ENCODE data around the gene DDX20. TPM values are rescaled to one million over a fixed set of nuclear protein-coding genes. Genes with fewer than 3 reads are reported as not detected.
A peak's percentile ranks its signal among the peaks of the same experiment; 100 is the strongest.

Gene DDX20
- total RNA-seq, 1 experiment from 2014 or later, result 8.4 TPM

- no peaks in the 10 kb centered on the region for H3F3A ChIP-seq (ENCODE audit: insufficient read depth, low read depth)
- H3K27ac ChIP-seq, result no peak overlapping the region
- H3K4me1 ChIP-seq (replicated peaks; ENCODE audit: insufficient read depth), result no peaks in the 10 kb centered on the region
- CTCF ChIA-PET, result no interaction called here
- BruUV-seq (replicated peaks), result no TSS peak
- H3K27me3 ChIP-seq (ENCODE audit: insufficient read depth, low read depth), result no peaks in the 10 kb centered on the region
- intact Hi-C loops (cut with micrococcal nuclease; ENCODE audit: unreplicated experiment), result no loop called here
- no peak overlapping the region for H3K4me2 ChIP-seq
- H2AFZ ChIP-seq, result no peak overlapping the region
- H3K9me3 ChIP-seq (ENCODE audit: insufficient read depth, low read depth), result no peaks in the 10 kb centered on the region
- H3K36me3 ChIP-seq (ENCODE audit: low read depth), result no peaks in the 10 kb centered on the region
- no peaks in the 10 kb centered on the region for H3K79me2 ChIP-seq (ENCODE audit: low read depth)
- H3K9me2 ChIP-seq (ENCODE audit: insufficient read depth), result no peaks in the 10 kb centered on the region
- no peaks in the 10 kb centered on the region for H4K20me1 ChIP-seq (ENCODE audit: insufficient read depth)
- no peak overlapping the region for H3K4me3 ChIP-seq
- no peak for DNase-seq
- POLR2A ChIA-PET (ENCODE audit: unreplicated experiment), result no interaction called here
- no peak for TF ChIP-seq EZH2 (IDR thresholded peaks at IDR 0.05; ENCODE audit: low read depth)
- no peak for TF ChIP-seq CTCF (conservative IDR thresholded peaks at IDR 0.05)
These were observed 23.7 kb upstream of the DDX20 start for GRCh38 chr1:111731956-111732355.

GRCh38 chr1:111732718-111733117, 23.0 kb upstream of the DDX20 start:
- Histone ChIP-seq H4K20me1 (ENCODE audit: insufficient read depth) (0 out of 2 replicates have a peak, but pooled peaks cover under 1% of the 10 kb centered on the region), H3K4me2 (no peak overlapping the region), H3K4me1 (replicated peaks; ENCODE audit: insufficient read depth) (peaks cover under 1% of the 10 kb centered on the region; the same call in 1 of the 2 replicates), H3K27ac (no peak overlapping the region), H3K36me3 (ENCODE audit: low read depth) (no peaks in the 10 kb centered on the region), H3K4me3 (no peak overlapping the region), H3K9me3 (ENCODE audit: insufficient read depth, low read depth) (no peaks in the 10 kb centered on the region), H3K9me2 (ENCODE audit: insufficient read depth) (no peaks in the 10 kb centered on the region), H3K79me2 (ENCODE audit: low read depth) (no peaks in the 10 kb centered on the region), H3K27me3 (ENCODE audit: insufficient read depth, low read depth) (no peaks in the 10 kb centered on the region), H3F3A (ENCODE audit: insufficient read depth, low read depth) (no peaks in the 10 kb centered on the region), H2AFZ (no peak overlapping the region)
- TF ChIP-seq CTCF (conservative IDR thresholded peaks at IDR 0.05) (no peak), EZH2 (IDR thresholded peaks at IDR 0.05; ENCODE audit: low read depth) (no peak)
- intact Hi-C loops (cut with micrococcal nuclease; ENCODE audit: unreplicated experiment), result no loop called here
- CTCF ChIA-PET, result no interaction called here
- POLR2A ChIA-PET (ENCODE audit: unreplicated experiment), result interaction anchor here (0.5 kb wide), 1 partner anchor 12 kb away, joined by 3 read pairs; no protein-coding TSS in a partner anchor
- no peak for DNase-seq
- BruUV-seq (replicated peaks), result no TSS peak

GRCh38 chr1:111733183-111733991, 22.3 kb upstream of the DDX20 start:
- no peak for TF ChIP-seq CTCF (conservative IDR thresholded peaks at IDR 0.05)
- no peak for TF ChIP-seq EZH2 (IDR thresholded peaks at IDR 0.05; ENCODE audit: low read depth)
- Histone ChIP-seq H4K20me1 (ENCODE audit: insufficient read depth) (0 out of 2 replicates have a peak, but pooled peaks cover 3% of the 10 kb centered on the region), H3K4me1 (replicated peaks; ENCODE audit: insufficient read depth) (peaks cover 7% of the 10 kb centered on the region), H3K79me2 (ENCODE audit: low read depth) (no peaks in the 10 kb centered on the region), H3K36me3 (ENCODE audit: low read depth) (no peaks in the 10 kb centered on the region), H3K27me3 (ENCODE audit: insufficient read depth, low read depth) (no peaks in the 10 kb centered on the region), H3F3A (ENCODE audit: insufficient read depth, low read depth) (no peaks in the 10 kb centered on the region), H3K4me3 (no peak overlapping the region), H2AFZ (no peak overlapping the region), H3K4me2 (no peak overlapping the region), H3K9me2 (ENCODE audit: insufficient read depth) (no peaks in the 10 kb centered on the region), H3K27ac (no peak overlapping the region), H3K9me3 (ENCODE audit: insufficient read depth, low read depth) (no peaks in the 10 kb centered on the region)
- BruUV-seq (replicated peaks), result no TSS peak
- CTCF ChIA-PET, result no interaction called here
- POLR2A ChIA-PET (ENCODE audit: unreplicated experiment), result interaction anchor here (0.5 kb wide), 1 partner anchor 13 kb away, joined by 3 read pairs; no protein-coding TSS in a partner anchor
- peak in 1 of 2 experiments; percentile 65 for DNase-seq
- intact Hi-C loops (cut with micrococcal nuclease; ENCODE audit: unreplicated experiment), result no loop called here

Measured in PC-9 (cell line).